ENCODE data around the gene GPR18. TPM values are rescaled to one million over a fixed set of nuclear protein-coding genes. Genes with fewer than 3 reads are reported as not detected.
A peak's percentile ranks its signal among the peaks of the same experiment; 100 is the strongest.

Gene GPR18
- total and polyA plus RNA-seq, 4 donors, result 0.21 to 1.3 (median 0.42) TPM

- TF ChIP-seq, protein P1, sequence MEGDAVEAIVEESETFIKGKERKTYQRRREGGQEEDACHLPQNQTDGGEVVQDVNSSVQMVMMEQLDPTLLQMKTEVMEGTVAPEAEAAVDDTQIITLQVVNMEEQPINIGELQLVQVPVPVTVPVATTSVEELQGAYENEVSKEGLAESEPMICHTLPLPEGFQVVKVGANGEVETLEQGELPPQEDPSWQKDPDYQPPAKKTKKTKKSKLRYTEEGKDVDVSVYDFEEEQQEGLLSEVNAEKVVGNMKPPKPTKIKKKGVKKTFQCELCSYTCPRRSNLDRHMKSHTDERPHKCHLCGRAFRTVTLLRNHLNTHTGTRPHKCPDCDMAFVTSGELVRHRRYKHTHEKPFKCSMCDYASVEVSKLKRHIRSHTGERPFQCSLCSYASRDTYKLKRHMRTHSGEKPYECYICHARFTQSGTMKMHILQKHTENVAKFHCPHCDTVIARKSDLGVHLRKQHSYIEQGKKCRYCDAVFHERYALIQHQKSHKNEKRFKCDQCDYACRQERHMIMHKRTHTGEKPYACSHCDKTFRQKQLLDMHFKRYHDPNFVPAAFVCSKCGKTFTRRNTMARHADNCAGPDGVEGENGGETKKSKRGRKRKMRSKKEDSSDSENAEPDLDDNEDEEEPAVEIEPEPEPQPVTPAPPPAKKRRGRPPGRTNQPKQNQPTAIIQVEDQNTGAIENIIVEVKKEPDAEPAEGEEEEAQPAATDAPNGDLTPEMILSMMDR (IDR thresholded peaks at IDR 0.05; ENCODE audit: control extremely low read depth, extremely low read depth), result no peak
- Histone ChIP-seq H3K4me1 (ENCODE audit: control insufficient read depth in 5 of 5, insufficient read depth in 5 of 5, low read length in 5 of 5) (peaks cover 0 to 37% (median 5%) of the 10 kb centered on the region in 5 donors), H3K27me3 (ENCODE audit: control insufficient read depth in 3 of 3, insufficient read depth in 3 of 3, low read length in 2 of 3) (no peaks in the 10 kb centered on the region), H3K9me3 (ENCODE audit: control insufficient read depth in 4 of 4, insufficient read depth in 3 of 4, low read length in 3 of 4) (no peaks in the 10 kb centered on the region), H3K4me3 (no peak overlapping the region), H3K36me3 (ENCODE audit: control insufficient read depth in 4 of 4, insufficient read depth in 4 of 4, low read length in 4 of 4) (no peaks in the 10 kb centered on the region), H3K9ac (ENCODE audit: insufficient read depth in 1 of 2, low read length in 2 of 2) (no peak overlapping the region), H3K27ac (ENCODE audit: low read depth in 1 of 2, low read length in 1 of 2) (no peak overlapping the region)
- 92 to 95% methylated on average over 8 of the region's 8 CpGs for whole genome bisulfite sequencing, 2 donors
- ATAC-seq (ENCODE audit: insufficient read depth, low FRiP score) (no peak), DNase-seq (no peak)
Observed at GRCh38 chr13:99221567-99222239, 36.5 kb downstream of the GPR18 start.

DNA sequence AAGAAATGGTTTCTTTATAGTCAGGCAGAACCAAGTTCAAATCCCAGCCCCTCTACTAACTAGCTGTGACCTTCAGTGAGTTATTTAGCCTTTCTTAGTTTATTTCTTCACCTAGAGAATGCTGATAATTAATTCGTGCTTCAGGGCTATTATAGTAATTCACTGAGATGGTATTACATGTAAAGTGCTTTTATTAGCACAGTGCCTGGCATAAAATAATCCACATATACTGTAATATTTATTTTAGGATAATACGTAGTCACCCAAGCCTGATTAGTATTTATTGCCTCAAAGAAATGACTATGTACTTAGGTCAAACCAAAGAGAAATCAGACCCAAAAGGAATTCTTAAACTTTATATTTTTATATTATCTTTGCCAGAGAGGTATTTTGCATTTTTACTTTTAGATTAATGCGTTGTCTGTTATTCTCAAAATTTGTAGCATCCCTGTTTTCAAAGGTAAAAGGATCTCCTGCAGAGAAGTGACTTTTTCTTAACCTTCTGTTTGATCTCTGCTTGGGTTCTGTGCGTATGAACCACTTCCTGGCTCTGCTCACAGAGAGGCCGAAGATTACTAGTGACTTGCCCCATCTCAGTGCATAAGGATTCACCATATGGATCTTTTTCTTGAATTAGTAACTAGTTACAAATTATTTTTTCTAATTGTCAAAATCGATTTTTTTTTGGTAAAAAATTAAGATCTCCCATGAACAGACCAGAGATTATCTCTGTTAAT is 37.8 kb downstream of the GPR18 start:
- H3K36me3 ChIP-seq (ENCODE audit: control insufficient read depth in 4 of 4, insufficient read depth in 4 of 4, low read length in 4 of 4), result no peaks in the 10 kb centered on the region
- peaks cover 0 to 28% (median 3%) of the 10 kb centered on the region in 5 donors for H3K4me1 ChIP-seq (ENCODE audit: control insufficient read depth in 5 of 5, insufficient read depth in 5 of 5, low read length in 5 of 5)
- no peak for ATAC-seq (ENCODE audit: insufficient read depth, low FRiP score)
- no peak overlapping the region for H3K9ac ChIP-seq (ENCODE audit: insufficient read depth in 1 of 2, low read length in 2 of 2)
- TF ChIP-seq, protein P1 (IDR thresholded peaks at IDR 0.05; ENCODE audit: control extremely low read depth, extremely low read depth), result no peak
- peak overlapping the region in 1 of 2 donors; percentile 53 for H3K27ac ChIP-seq (ENCODE audit: low read depth in 1 of 2, low read length in 1 of 2)
- H3K27me3 ChIP-seq (ENCODE audit: control insufficient read depth in 3 of 3, insufficient read depth in 3 of 3, low read length in 2 of 3), result no peaks in the 10 kb centered on the region
- 59 to 73% methylated on average over 6 of the region's 6 CpGs for WGBS, 2 donors
- no peaks in the 10 kb centered on the region for H3K9me3 ChIP-seq (ENCODE audit: control insufficient read depth in 4 of 4, insufficient read depth in 3 of 4, low read length in 3 of 4)
- H3K4me3 ChIP-seq, result no peak overlapping the region
- no peak for DNase-seq

GRCh38 chr13:99218969-99219368 is 39.2 kb downstream of the GPR18 start:
- ATAC-seq (ENCODE audit: insufficient read depth, low FRiP score) (no peak), DNase-seq (no peak)
- WGBS, 2 donors, result 69 to 77% methylated on average over 2 of the region's 2 CpGs

More at GRCh38 chr13:99218969-99219368, 39.2 kb downstream of the GPR18 start:
- peaks cover 0 to 29% (median 7%) of the 10 kb centered on the region in 5 donors for H3K4me1 ChIP-seq (ENCODE audit: control insufficient read depth in 5 of 5, insufficient read depth in 5 of 5, low read length in 5 of 5)
- no peaks in the 10 kb centered on the region for H3K36me3 ChIP-seq (ENCODE audit: control insufficient read depth in 4 of 4, insufficient read depth in 4 of 4, low read length in 4 of 4)
- TF ChIP-seq, protein P1 (IDR thresholded peaks at IDR 0.05; ENCODE audit: control extremely low read depth, extremely low read depth), result no peak
- no peaks in the 10 kb centered on the region for H3K9me3 ChIP-seq (ENCODE audit: control insufficient read depth in 4 of 4, insufficient read depth in 3 of 4, low read length in 3 of 4)
- no peak overlapping the region for H3K4me3 ChIP-seq
- no peaks in the 10 kb centered on the region for H3K27me3 ChIP-seq (ENCODE audit: control insufficient read depth in 3 of 3, insufficient read depth in 3 of 3, low read length in 2 of 3)
- no peak overlapping the region for H3K9ac ChIP-seq (ENCODE audit: insufficient read depth in 1 of 2, low read length in 2 of 2)
- H3K27ac ChIP-seq (ENCODE audit: low read depth in 1 of 2, low read length in 1 of 2), result no peak overlapping the region
